Stimulated activated naive CD8-positive, alpha-beta T cell treated with anti-CD3 and anti-CD28 coated beads, Interleukin-15, Interleukin-2, amounts not matched to agents 100 U/mL and 50 U/mL, for 24 hours (primary cell): Measurements from ENCODE around the gene PTPN14.
"Not testable (repeated sequence)": the region's sequence is repeated elsewhere in the genome, so short reads cannot be mapped to it uniquely, and the experiment has no call there.

ENCODE experiments used
- ATAC-seq: fragments of 150-1000 bp; cut with Tn5 transposase; one replicate; pipeline ENCODE4 v1.10.0; 2021
- DNase-seq: peaks from one replicate; pipeline ENCODE4 v3.0.0; 2021

PTPN14 gene

GRCh38 chr1:214541693-214542092 lies 9.7 kb downstream of the PTPN14 start:
- DNase-seq (no peak), ATAC-seq (no peak)

- no peak for DNase-seq
- no peak for ATAC-seq
Observed at GRCh38 chr1:214541206-214541605, 10.2 kb downstream of the PTPN14 start.

DNA sequence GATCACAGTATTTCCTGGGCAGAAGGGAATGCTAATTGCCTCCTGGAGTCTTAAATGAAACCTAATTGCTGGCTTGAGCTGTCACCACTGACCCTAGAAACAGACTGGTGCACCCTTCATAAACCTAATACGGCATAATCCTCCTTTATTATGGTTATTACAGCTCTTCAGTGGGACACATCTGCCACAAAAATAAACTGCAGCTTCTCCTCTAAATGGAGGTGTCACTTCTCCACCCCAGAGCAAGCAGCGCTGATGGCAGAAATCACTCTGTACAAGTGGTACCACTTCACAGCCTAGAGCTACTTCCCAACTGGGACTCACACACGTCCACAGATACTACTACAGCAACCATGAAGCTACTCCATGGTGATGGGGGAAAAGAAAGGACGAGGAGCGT lies 11.1 kb downstream of the PTPN14 start:
- DNase-seq (no peak), ATAC-seq (no peak)

GRCh38 chr1:214538496-214538895 lies 12.9 kb downstream of the PTPN14 start:
- ATAC-seq (no peak), DNase-seq (no peak)

- ATAC-seq (no peak), DNase-seq (no peak)
Observed at GRCh38 chr1:214537872-214538473, 13.4 kb downstream of the PTPN14 start.

DNA sequence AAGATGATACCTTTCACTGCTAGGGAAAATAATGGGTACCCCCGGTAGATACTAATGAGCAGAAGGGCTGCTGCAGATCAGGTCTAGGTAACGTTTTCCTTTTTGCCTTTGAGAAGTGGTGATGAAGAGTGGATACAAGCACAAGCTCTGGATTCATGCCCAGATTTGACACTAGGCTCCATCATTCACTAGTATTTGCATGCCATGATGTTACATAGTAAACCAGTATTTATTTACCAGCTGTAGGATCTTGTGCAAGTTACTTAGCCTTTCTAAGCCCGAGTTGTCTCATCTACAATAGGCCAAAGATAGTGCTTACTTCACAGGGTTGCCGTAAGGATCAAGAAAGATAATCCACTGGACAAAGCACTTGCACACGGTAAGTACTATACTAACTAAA lies 14.2 kb downstream of the PTPN14 start:
- no peak for DNase-seq

GRCh38 chr1:214532070-214532469 lies 19.3 kb downstream of the PTPN14 start:
- ATAC-seq (no peak), DNase-seq (no peak)

More for the DNA sequence above, 14.2 kb downstream of the PTPN14 start:
- ATAC-seq: no peak

GRCh38 chr1:214525535-214526019 lies 25.8 kb downstream of the PTPN14 start:
- DNase-seq: no peak
- no peak for ATAC-seq

DNA sequence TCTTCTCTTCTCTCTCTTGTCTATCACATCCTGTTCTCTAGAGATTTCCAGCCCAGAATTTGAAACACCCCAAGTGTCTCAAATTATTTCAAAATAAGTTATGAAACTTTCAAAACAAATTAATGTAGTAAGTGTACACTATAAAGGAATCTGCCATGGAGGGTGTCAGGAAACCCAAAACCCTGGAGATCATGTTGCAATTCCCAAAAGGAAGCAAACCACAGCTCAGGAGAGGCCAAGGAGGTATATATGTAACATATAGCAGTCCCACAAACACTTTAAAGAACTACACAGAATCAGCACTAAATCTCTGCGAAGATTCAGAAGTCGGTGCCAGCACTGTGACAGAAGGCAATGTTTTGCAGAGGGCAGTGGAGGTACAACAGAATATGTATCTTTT lies 26.6 kb downstream of the PTPN14 start:
- DNase-seq (no peak), ATAC-seq (no peak)

DNA sequence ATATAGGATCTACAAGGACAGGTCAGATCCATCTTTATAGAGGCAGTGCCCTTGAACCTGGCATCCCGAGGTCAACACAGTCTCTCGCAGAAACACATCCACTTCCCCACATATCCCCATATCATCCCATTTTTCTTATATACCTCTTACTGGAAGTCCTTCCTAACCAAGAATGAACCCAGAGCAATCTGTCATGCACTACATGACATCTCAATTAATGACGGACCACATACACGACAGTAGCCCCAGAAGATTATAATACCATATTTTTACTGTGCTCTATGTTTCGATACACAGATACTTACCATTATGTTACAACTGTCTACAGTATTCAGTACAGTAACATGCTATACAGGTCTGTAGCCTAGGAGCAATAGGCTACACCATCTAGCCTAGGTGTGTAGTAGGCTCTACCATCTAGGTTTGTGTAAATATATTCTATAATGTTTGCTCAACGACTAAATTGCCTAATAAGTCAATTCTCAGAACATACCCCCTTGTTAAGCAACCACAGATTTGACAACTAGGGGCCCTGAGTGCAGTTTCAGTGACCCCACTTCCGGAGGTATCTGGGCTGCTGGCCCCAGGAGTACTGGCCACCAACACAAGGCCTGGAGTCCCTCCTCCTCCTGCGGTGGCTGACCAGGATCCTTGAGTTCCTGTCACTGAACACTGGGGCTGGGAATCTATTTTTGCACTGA lies 28.1 kb downstream of the PTPN14 start:
- no peak for ATAC-seq
- no peak for DNase-seq

DNA sequence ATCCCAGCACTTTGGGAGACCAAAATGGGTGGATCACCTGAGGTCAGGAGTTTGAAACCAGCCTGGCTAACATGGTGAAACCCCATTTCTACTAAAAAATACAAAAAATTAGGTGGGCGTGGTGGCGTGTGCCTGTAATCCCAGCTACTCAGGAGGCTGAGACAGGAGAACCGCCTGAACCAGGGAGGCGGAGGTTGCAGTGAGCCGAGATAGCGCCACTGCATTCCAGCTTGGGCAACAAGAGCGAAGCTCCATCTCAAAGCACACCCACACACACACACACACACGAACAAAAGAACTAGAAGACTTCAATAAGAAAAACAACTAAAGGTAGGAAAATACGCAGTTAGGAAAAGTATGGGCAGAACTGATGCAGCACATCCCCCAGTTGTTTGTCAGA lies 29.9 kb downstream of the PTPN14 start:
- not testable (repeated sequence) for DNase-seq, ATAC-seq

DNA sequence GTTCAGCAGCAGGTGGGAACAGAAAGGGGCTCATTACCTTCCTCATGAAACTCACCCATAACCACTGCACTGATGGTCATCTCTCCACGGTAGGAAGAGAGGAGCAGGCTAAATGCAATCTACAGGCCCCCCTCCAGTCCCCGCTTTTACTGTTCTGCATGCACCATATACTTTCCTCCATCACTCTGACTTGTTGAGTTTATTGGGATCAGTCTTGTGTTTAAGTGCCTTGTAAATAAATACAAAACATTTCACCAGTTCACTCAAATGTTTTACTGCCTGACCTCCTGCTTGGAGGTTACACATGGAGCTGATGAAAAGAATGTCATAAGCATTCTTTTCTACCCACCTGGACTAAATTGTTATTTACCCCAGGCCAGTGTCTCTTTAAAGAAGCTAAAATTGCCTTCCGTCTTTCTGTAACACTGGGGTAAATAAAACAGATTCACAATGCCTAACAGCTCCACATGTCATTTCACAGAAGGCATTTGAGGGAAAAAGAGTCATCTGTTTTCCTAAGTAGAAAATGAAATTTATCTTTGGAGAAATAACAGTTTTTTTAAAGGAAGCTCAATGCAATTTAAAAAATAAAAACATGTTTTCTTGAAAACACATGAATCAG lies 30.7 kb downstream of the PTPN14 start:
- DNase-seq (no peak), ATAC-seq (no peak)

- ATAC-seq: no peak
- DNase-seq: no peak
Observed at GRCh38 chr1:214518361-214518760, 33.0 kb downstream of the PTPN14 start.

DNA sequence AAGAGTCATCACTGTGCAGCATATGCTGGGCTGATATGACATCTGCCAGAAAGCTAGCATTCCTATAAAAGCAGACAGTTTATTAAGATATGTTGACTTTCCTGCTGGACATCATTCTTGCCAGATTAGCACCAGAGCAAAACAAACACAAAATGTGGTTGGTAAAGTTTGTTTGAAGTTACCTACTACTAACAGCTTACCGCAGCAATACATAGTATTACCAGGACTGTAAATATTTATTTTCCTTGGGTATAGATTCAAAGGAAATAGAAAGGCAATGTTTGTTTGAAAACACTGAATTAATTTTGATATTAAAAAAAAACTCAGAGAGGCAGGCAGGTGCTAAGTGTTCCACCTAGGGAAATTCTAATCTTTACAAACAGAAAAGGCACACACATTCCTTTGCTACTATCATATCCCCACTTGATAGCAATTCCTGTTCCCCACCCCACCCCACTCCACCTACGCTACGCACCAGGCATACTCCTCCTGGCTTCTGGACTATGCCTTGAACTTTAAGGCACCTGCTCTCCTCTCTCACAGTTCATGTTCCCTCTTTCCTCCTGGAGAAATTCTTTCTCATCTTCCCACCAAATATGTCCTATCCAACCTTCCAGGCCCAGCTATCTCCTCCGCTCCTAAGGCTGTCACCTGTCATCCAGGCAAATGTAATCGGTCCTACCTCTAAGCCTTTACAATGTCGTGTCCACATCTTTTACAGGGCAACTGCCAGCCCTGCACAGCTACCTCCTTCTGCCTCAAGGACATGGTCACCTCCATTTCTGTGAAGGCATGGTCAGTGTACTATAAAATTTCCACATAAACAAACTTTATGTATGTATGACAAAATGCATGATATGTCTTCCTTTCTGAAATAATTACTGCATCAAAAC lies 34.7 kb downstream of the PTPN14 start:
- no peak for DNase-seq
- no peak for ATAC-seq

- DNase-seq: no peak
- no peak for ATAC-seq
Observed at GRCh38 chr1:214515544-214516433, 35.6 kb downstream of the PTPN14 start.

- DNase-seq (no peak), ATAC-seq (no peak)
Observed at GRCh38 chr1:214514819-214515383, 36.5 kb downstream of the PTPN14 start.

- DNase-seq (no peak), ATAC-seq (no peak)
Observed at GRCh38 chr1:214514032-214514818, 37.2 kb downstream of the PTPN14 start.

DNA sequence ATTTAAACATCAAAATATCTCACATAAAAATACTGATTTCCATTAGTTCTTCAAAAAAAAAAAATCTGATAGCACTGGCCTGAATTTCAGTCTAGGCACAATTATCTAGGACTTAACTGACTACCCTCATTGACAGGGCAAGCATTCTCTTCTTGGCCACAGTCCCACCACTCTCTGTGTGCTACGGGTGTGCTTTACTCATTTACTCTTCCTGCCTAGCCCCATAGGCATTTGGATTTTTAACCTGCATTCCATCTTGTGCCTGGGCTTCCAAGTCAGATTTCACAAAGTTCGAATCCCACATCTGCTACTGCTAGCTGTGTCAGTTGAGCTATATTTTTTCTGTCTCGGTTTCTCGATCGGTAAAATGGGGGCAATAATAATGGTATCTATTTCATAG lies 38.0 kb downstream of the PTPN14 start:
- no peak for ATAC-seq

GRCh38 chr1:214511639-214511998 lies 39.8 kb downstream of the PTPN14 start:
- DNase-seq: no peak

More for the DNA sequence above, 38.0 kb downstream of the PTPN14 start:
- no peak for DNase-seq

GRCh38 chr1:214510914-214511638 lies 40.3 kb downstream of the PTPN14 start:
- DNase-seq (no peak), ATAC-seq (no peak)

More at GRCh38 chr1:214511639-214511998, 39.8 kb downstream of the PTPN14 start:
- no peak for ATAC-seq
